Stimulated activated CD4-positive, alpha-beta T cell treated with anti-CD3 and anti-CD28 coated beads, Interleukin-15, amount 100 ng/mL, for 24 hours (primary cell): ENCODE data around the gene LGSN.
"Not testable (repeated sequence)": the region's sequence is repeated elsewhere in the genome, so short reads cannot be mapped to it uniquely, and the experiment has no call there.

Source experiments
- DNase-seq: peaks from one replicate; pipeline ENCODE4 v3.0.0-alpha.2; 2020

LGSN gene

DNA sequence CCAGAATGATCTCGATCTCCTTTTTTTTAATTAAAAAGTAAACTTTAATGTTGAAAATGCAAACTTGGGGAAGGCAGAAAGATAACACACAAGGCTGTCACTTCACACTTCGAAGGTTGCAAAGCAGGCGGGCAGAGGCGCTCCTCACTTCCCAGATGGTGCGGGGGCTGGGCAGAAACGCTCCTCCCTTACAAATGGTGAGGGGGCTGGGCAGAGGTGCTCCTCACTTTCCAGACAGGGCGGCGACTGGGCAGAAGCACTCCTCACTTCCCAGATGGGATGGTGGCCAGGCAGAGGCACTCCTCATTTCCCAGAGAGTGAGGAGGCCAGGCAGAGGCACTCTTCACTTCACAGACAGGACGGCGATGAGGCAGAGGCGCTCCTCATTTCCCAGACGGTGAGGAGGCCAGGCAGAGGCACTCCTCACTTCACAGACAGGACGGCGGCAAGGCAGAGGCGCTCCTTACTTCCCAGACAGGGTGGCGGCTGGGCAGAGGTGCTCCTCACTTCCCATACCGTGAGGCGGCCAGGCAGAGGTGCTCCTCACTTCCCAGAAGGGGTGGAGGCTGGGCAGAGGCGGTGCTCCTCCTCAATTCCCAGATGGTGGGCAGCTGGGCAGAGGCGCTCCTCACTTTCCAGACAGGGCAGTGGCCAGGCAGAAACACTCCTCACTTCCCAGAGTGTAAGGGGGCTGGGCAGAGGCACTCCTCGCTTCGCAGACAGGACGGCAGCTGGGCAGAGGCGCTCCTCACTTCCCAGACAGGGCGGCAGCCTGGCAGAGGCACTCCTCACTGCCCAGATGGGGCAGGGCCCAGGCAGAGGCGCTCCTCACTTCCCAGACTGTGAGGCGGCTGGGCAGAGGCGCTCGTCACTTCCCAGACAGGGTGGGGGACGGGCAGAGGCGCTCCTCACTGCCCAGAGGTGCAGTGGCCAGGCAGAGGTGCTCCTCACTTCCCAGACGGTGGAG is 91.6 kb downstream of the LGSN start:
- not testable (repeated sequence) for DNase-seq

DNA sequence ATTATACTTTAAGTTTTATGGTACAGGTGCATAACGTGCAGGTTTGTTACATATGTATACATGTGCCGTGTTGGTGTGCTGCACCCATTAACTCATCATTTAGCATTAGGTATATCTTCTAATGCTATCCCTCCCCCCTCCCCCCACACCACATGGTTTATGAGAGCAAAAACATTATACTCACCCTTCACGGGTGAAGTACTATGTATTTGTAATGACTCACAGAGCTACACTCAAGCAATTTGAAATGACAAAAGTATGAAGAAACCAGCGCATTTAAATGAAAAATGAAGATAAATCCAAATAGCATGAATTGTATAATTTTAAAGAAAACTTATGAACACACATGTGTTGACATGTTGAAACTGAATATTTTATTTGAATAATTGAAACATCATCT is 93.8 kb downstream of the LGSN start:
- not testable (repeated sequence) for DNase-seq
